Panc1 (cell line): Measurements from ENCODE around the gene TRMT5.

Experiments used
- CTCF ChIP-seq: fragments of 450-650 bp; IDR thresholded peaks from 2 replicates; pipeline ENCODE4 v1.5.1; 2017; ENCODE audit warnings: mild to moderate bottlenecking
- POLR2AphosphoS5 ChIP-seq: IDR thresholded peaks from 2 replicates; pipeline ENCODE4 v1.6.1; 2012; ENCODE audit warnings: mild to moderate bottlenecking, low read depth, low read length, moderate library complexity
- REST ChIP-seq, 2 experiments: IDR thresholded peaks; 2 replicates each; pipeline ENCODE4 v1.6.1; 2011 to 2012; ENCODE audit warnings: low read depth in 2 of 2, control low read depth in 1 of 2, low read length in 1 of 2, mild to moderate bottlenecking in 1 of 2, moderate library complexity in 1 of 2; ENCODE audit not compliant: insufficient read depth in 1 of 2
- SIN3A ChIP-seq: IDR thresholded peaks from 2 replicates; pipeline ENCODE4 v1.6.1; 2012; ENCODE audit warnings: low read depth, mild to moderate bottlenecking, low read length, moderate library complexity, borderline replicate concordance; ENCODE audit not compliant: insufficient read depth
- TCF7L2 ChIP-seq: IDR thresholded peaks from 2 replicates; pipeline ENCODE4 v1.6.1; 2011; ENCODE audit warnings: mild to moderate bottlenecking, low read depth, low read length, inconsistent platforms

GRCh38 chr14:60970146-60970545, 10.7 kb downstream of the TRMT5 start:
- TF ChIP-seq CTCF (no peak), SIN3A (no peak), TCF7L2 (no peak), POLR2AphosphoS5 (no peak), REST (IDR thresholded peaks at IDR 0.05; ENCODE audit: insufficient read depth in 1 of 2, low read depth in 2 of 2, low read length in 1 of 2) (no peak)
